Panc1 (cell line): ENCODE data around the gene ARMC8. TPM values are rescaled to one million over a fixed set of nuclear protein-coding genes. Genes with fewer than 3 reads are reported as not detected.

Experiments
- ATAC-seq: fragments of 200-7000 bp; cut with Tn5 transposase; 2 replicates; pipeline ENCODE4 v1.9.1; 2020; ENCODE audit warnings: mild to moderate bottlenecking, moderate library complexity
- BruUV-seq: library from RNA; stranded (reverse); fragments of 400-500 nt; replicated peaks from 2 replicates; lab custom pipeline; 2021; lab: Mats Ljungman, UMichigan
- CTCF ChIA-PET: fragments of 300-600 bp; sonication (Branson Sonifier 250); formaldehyde crosslinking; loops from one replicate; lab custom pipeline; 2022; ENCODE audit warnings: antibody characterized with exemption; lab: Charles Lee
- POLR2A ChIA-PET: fragments of 300-600 bp; sonication (Branson Sonifier 250); formaldehyde crosslinking; loops from one replicate; lab custom pipeline; 2022; ENCODE audit warnings: antibody characterized with exemption; lab: Charles Lee
- DNase-seq: peaks from one replicate; pipeline ENCODE4 v3.0.0-alpha.2; 2010; ENCODE audit warnings: low read depth, low spot score
- H3K27ac ChIP-seq: 2 replicates; pipeline ENCODE4 v1.5.1; 2011; ENCODE audit warnings: mild to moderate bottlenecking, low read length, inconsistent platforms
- H3K27me3 ChIP-seq: fragments of 200-500 bp; sonication (Bioruptor generic); 2 replicates; pipeline ENCODE4 v1.6.0; 2014; ENCODE audit warnings: low read length, inconsistent platforms; ENCODE audit not compliant: control insufficient read depth, insufficient read depth
- H3K36me3 ChIP-seq: fragments of 200-500 bp; sonication (Bioruptor generic); 2 replicates; pipeline ENCODE4 v1.5.1; 2014; ENCODE audit warnings: inconsistent platforms, mild to moderate bottlenecking, low read length, moderate library complexity; ENCODE audit not compliant: control insufficient read depth, insufficient read depth
- H3K4me1 ChIP-seq: 2 replicates; pipeline ENCODE4 v1.5.1; 2011; ENCODE audit warnings: inconsistent platforms, mild to moderate bottlenecking, low read length, moderate library complexity; ENCODE audit not compliant: control insufficient read depth, insufficient read depth
- H3K4me3 ChIP-seq, 2 experiments: 2 replicates each; pipeline ENCODE4 v1.5.1; 2011 to 2012; ENCODE audit warnings: low read depth in 2 of 2, low read length in 2 of 2, mild to moderate bottlenecking in 2 of 2, inconsistent platforms in 1 of 2, moderate library complexity in 1 of 2
- H3K9me3 ChIP-seq: fragments of 200-500 bp; sonication (Bioruptor generic); 2 replicates; pipeline ENCODE4 v1.5.1; 2014; ENCODE audit warnings: low read depth, mild to moderate bottlenecking, inconsistent platforms, low read length, moderate library complexity; ENCODE audit not compliant: control insufficient read depth, insufficient read depth
- POLR2AphosphoS5 ChIP-seq: IDR thresholded peaks from 2 replicates; pipeline ENCODE4 v1.6.1; 2012; ENCODE audit warnings: mild to moderate bottlenecking, low read depth, low read length, moderate library complexity
- SIN3A ChIP-seq: IDR thresholded peaks from 2 replicates; pipeline ENCODE4 v1.6.1; 2012; ENCODE audit warnings: low read depth, mild to moderate bottlenecking, low read length, moderate library complexity, borderline replicate concordance; ENCODE audit not compliant: insufficient read depth
- TCF7L2 ChIP-seq: IDR thresholded peaks from 2 replicates; pipeline ENCODE4 v1.6.1; 2011; ENCODE audit warnings: mild to moderate bottlenecking, low read depth, low read length, inconsistent platforms
- in situ Hi-C: cut with HindIII; loops from 2 replicates; pipeline ENCODE4 v1.10.0; 2016; ENCODE audit warnings: low sequenced_read_pairs, low pct_unique_long_range_greater_than_20kb
- intact Hi-C: fragments of 100-400 bp; cut with micrococcal nuclease; formaldehyde crosslinking; loops from one replicate; pipeline ENCODE4 v1.10.0; 2022; ENCODE audit not compliant: unreplicated experiment
- total RNA-seq: library from RNA; stranded (reverse); gene quantifications from one replicate; pipeline ENCODE4 v1.2.1, GENCODE V29; 2021; ENCODE audit not compliant: unreplicated experiment
- TF ChIP-seq, protein P1 (sequence below): fragments of 450-650 bp; IDR thresholded peaks from 2 replicates; pipeline ENCODE4 v1.5.1; 2017; ENCODE audit warnings: mild to moderate bottlenecking
- TF ChIP-seq, protein P2 (sequence below), 2 experiments: IDR thresholded peaks; 2 replicates each; pipeline ENCODE4 v1.6.1; 2011 to 2012; ENCODE audit warnings: low read depth in 2 of 2, control low read depth in 1 of 2, low read length in 1 of 2, mild to moderate bottlenecking in 1 of 2, moderate library complexity in 1 of 2; ENCODE audit not compliant: insufficient read depth in 1 of 2

ARMC8 gene
- total RNA-seq, 1 experiment from 2014 or later, result 56.0 TPM

DNA sequence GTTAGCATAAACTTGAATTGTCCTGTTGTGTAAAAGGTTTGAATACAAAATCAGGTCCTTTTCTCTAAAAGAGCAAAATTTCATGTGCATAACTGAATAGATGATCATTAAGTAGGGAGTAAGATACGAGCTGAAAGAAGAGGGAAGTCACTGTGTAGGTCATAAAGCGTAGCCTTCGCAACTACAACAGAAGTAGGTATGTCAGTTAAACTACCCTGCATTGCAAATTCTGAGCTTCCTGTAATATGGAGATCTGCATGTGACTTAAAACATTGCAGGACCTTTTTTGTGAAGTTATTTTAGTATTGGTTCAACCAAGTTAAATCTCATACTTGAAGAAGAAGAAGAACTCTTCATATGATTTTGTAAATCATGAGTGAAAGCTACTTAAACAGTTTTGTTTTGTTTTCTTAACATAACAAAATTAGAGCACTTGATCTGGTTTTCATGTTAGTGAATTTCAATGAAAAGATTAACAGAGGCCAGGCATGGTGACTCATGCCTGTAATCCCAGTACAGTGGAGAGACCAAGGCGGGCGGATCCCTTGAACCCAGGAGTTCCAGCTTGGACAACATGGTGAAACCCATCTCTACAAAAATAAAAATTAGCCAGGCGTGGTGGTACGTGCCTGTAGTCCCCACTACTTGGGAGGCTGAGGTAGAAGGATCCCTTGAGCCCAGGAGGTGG, 26.4 kb downstream of the ARMC8 start:
- ATAC-seq (no peak), DNase-seq (no peak)
- TF ChIP-seq, protein P1, sequence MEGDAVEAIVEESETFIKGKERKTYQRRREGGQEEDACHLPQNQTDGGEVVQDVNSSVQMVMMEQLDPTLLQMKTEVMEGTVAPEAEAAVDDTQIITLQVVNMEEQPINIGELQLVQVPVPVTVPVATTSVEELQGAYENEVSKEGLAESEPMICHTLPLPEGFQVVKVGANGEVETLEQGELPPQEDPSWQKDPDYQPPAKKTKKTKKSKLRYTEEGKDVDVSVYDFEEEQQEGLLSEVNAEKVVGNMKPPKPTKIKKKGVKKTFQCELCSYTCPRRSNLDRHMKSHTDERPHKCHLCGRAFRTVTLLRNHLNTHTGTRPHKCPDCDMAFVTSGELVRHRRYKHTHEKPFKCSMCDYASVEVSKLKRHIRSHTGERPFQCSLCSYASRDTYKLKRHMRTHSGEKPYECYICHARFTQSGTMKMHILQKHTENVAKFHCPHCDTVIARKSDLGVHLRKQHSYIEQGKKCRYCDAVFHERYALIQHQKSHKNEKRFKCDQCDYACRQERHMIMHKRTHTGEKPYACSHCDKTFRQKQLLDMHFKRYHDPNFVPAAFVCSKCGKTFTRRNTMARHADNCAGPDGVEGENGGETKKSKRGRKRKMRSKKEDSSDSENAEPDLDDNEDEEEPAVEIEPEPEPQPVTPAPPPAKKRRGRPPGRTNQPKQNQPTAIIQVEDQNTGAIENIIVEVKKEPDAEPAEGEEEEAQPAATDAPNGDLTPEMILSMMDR, result no peak
- no peak for TF ChIP-seq POLR2AphosphoS5
- TF ChIP-seq, protein P2, sequence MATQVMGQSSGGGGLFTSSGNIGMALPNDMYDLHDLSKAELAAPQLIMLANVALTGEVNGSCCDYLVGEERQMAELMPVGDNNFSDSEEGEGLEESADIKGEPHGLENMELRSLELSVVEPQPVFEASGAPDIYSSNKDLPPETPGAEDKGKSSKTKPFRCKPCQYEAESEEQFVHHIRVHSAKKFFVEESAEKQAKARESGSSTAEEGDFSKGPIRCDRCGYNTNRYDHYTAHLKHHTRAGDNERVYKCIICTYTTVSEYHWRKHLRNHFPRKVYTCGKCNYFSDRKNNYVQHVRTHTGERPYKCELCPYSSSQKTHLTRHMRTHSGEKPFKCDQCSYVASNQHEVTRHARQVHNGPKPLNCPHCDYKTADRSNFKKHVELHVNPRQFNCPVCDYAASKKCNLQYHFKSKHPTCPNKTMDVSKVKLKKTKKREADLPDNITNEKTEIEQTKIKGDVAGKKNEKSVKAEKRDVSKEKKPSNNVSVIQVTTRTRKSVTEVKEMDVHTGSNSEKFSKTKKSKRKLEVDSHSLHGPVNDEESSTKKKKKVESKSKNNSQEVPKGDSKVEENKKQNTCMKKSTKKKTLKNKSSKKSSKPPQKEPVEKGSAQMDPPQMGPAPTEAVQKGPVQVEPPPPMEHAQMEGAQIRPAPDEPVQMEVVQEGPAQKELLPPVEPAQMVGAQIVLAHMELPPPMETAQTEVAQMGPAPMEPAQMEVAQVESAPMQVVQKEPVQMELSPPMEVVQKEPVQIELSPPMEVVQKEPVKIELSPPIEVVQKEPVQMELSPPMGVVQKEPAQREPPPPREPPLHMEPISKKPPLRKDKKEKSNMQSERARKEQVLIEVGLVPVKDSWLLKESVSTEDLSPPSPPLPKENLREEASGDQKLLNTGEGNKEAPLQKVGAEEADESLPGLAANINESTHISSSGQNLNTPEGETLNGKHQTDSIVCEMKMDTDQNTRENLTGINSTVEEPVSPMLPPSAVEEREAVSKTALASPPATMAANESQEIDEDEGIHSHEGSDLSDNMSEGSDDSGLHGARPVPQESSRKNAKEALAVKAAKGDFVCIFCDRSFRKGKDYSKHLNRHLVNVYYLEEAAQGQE (IDR thresholded peaks at IDR 0.05; ENCODE audit: insufficient read depth in 1 of 2, low read depth in 2 of 2, low read length in 1 of 2), result no peak
- TF ChIP-seq SIN3A, result no peak
- no peak for TF ChIP-seq TCF7L2
- intact Hi-C loops, result no loop called here
- CTCF ChIA-PET, result no interaction called here
- no peaks in the 10 kb centered on the region for H3K27me3 ChIP-seq
- H3K27ac ChIP-seq, result no peak overlapping the region
- POLR2A ChIA-PET, result interaction anchor here (0.6 kb wide), 1 partner anchor 56 kb away, joined by 15 read pairs; no protein-coding TSS in a partner anchor
- BruUV-seq, result no TSS peak
- H3K9me3 ChIP-seq, result no peaks in the 10 kb centered on the region
- no peaks in the 10 kb centered on the region for H3K4me1 ChIP-seq
- in situ Hi-C loops, result no loop called here
- no peak overlapping the region for H3K4me3 ChIP-seq
- peaks cover 4% of the 10 kb centered on the region; the same call in 1 of the 2 replicates for H3K36me3 ChIP-seq

DNA sequence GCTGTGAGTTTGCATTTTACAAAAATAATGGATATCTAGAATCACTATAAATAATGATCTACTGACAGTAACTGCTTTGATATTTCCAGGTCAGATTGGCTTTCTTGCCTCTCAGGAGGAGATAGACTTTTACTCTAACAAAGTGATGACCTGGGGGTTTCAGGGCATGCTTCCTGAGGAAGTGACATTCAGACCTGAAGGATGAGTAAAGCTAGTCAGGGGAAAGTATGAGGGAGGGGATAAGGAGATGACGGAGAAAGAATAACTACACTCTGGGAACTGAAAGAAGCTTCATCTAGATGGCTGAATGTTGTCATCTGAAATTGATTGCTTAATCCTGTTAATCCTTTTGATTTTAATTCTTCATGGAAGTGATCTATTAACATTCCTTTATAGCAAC, 32.2 kb downstream of the ARMC8 start:
- H3K36me3 ChIP-seq, result peaks cover 5% of the 10 kb centered on the region; the same call in 1 of the 2 replicates
- no peaks in the 10 kb centered on the region for H3K9me3 ChIP-seq
- H3K4me1 ChIP-seq, result no peaks in the 10 kb centered on the region
- no peak overlapping the region for H3K4me3 ChIP-seq
- ATAC-seq (no peak), DNase-seq (no peak)
- TF ChIP-seq, protein P1, result no peak
- no peak for TF ChIP-seq TCF7L2
- BruUV-seq, result no TSS peak
- H3K27me3 ChIP-seq, result no peaks in the 10 kb centered on the region
- H3K27ac ChIP-seq, result no peak overlapping the region
- intact Hi-C loops (no loop called here), in situ Hi-C loops (no loop called here)
- POLR2A ChIA-PET, result no interaction called here
- CTCF ChIA-PET, result no interaction called here
